ENCODE results near the gene GALNT14. TPM values are rescaled to one million over a fixed set of nuclear protein-coding genes. Genes with fewer than 3 reads are reported as not detected.

Gene GALNT14
- total and polyA plus RNA-seq, 12 donors, result 0.39 to 8.9 (median 1.7) TPM; not detected in 2

DNA sequence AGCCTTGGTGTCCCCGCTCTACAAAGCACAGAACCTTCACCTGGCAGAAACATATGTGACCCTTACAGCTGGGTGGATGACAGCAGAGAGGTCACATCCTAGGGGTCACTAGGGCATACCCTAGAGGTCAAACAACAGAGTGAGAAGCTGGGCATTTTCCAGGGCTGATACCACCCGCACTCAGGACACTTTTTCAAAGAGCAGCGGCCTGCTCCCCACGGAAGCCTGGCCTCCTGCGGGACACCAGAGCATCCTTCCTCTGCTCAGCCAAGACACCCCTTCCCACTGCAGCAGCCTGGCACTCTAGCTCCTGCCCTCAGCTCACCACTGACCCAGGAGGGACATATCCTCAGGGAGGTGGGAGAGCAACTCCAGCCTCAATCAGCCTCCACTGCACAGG, 86.0 kb downstream of the GALNT14 start:
- Histone ChIP-seq H3K36me3 (replicated peaks in 1 of 2) (no peaks in the 10 kb centered on the region), H3K4me3 (no peak overlapping the region), H3K9me3 (replicated peaks in 1 of 3) (no peaks in the 10 kb centered on the region), H3K27ac (no peak overlapping the region), H3K4me1 (replicated peaks in 1 of 2) (no peaks in the 10 kb centered on the region), H3K27me3 (no peaks in the 10 kb centered on the region)
- no peak for DNase-seq
- TF ChIP-seq POLR2A (IDR thresholded peaks at IDR 0.05), result no peak
- TF ChIP-seq, protein P1, sequence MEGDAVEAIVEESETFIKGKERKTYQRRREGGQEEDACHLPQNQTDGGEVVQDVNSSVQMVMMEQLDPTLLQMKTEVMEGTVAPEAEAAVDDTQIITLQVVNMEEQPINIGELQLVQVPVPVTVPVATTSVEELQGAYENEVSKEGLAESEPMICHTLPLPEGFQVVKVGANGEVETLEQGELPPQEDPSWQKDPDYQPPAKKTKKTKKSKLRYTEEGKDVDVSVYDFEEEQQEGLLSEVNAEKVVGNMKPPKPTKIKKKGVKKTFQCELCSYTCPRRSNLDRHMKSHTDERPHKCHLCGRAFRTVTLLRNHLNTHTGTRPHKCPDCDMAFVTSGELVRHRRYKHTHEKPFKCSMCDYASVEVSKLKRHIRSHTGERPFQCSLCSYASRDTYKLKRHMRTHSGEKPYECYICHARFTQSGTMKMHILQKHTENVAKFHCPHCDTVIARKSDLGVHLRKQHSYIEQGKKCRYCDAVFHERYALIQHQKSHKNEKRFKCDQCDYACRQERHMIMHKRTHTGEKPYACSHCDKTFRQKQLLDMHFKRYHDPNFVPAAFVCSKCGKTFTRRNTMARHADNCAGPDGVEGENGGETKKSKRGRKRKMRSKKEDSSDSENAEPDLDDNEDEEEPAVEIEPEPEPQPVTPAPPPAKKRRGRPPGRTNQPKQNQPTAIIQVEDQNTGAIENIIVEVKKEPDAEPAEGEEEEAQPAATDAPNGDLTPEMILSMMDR (IDR thresholded peaks at IDR 0.05), result no peak
- intact Hi-C loops (cut with DNase I), result no loop called here
- WGBS, 4 donors, result 90 to 98% (median 93%) methylated on average over 5 of the region's 5 CpGs

DNA sequence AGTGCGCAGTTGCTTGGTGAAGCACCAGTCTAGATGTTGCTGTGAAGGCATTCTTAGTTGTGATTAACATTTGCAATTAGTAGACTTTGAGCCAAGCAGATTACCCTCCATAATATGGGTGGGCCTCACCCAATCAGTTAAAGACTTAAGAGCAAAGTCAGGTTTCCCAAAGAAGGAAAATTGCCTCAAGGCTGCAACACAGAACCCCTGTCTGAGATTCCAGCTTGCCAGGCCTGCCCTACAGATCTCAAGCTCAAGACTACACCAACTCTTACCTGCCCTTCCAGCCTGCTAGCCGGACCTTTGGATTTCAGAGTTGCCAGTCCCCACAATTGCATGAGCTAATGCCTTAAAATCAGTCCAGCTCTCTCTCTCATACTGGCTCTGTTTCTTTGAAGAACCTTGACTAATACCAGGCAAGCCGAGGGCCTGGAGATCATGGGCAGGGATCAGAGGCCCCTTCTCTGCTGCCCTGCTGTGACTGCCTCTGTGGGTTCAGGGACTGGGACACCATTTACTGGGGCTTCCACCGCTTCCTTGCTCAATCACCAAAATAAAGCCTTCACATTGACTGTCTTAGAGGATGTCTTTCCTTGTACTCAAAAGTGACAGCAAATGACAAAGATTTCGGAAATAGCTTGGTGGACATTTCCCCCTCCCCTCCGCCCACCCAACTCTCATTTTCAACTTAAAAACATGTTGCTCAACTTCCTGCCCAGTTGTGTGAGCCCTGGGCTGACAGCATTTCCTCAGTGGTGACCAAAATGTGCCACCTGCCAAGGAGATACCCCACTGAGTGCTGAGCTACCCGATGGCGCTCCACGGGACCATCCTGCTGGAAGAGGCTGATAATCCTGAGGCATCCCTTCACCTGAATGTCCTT, 86.7 kb downstream of the GALNT14 start:
- WGBS, 4 donors, result 72 to 76% (median 73%) methylated on average over 6 to 9 of the region's 9 CpGs
- H3K27me3 ChIP-seq, result no peaks in the 10 kb centered on the region

DNA sequence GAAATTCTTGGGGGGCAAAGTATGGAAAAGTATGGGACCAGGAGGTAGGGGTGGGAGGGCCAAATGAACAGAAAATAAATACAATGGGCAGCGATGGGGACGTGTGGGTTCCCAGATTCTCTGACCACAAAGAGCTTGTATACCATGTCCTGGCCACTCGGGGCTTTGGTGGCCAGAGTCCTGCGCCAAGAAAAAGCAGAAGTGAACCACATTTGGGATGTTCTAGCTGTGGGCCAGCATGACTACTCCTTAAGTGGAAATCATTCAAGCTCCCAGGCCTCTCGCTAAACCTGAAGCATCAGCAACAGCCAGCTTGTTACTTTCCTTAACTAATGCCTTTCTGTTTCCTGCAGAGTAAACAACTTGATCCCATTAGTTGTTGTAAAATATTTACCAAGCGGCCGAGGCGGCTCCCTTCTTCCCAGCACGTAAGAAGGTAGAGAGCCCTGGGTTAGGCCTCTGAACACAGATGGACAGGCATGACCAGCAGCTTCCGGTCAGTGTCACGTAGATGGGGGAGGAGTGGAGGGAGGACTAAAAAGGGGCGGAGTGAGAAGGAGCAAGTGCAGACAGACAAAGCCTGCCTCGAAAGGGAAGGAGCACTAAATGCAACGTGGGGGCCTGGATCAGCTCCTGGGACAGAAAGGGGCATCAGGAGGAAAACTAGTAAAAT, 88.2 kb downstream of the GALNT14 start:
- no peaks in the 10 kb centered on the region for H3K9me3 ChIP-seq (replicated peaks in 1 of 3)
- no peaks in the 10 kb centered on the region for H3K27me3 ChIP-seq
- intact Hi-C loops (cut with DNase I), result no loop called here
- H3K4me3 ChIP-seq, result no peak overlapping the region
- WGBS, 4 donors, result 69 to 75% (median 71%) methylated on average over 14 of the region's 14 CpGs
- H3K27ac ChIP-seq, result no peak overlapping the region
- TF ChIP-seq, protein P1 (IDR thresholded peaks at IDR 0.05), result no peak
- DNase-seq, result no peak
- H3K4me1 ChIP-seq (replicated peaks in 1 of 2), result no peaks in the 10 kb centered on the region
- H3K36me3 ChIP-seq (replicated peaks in 1 of 2), result no peaks in the 10 kb centered on the region

More for the DNA sequence above, 86.7 kb downstream of the GALNT14 start:
- no peak for DNase-seq
- Histone ChIP-seq H3K36me3 (replicated peaks in 1 of 2) (no peaks in the 10 kb centered on the region), H3K9me3 (replicated peaks in 1 of 3) (no peaks in the 10 kb centered on the region), H3K27ac (no peak overlapping the region), H3K4me1 (replicated peaks in 1 of 2) (no peaks in the 10 kb centered on the region), H3K4me3 (no peak overlapping the region)
- intact Hi-C loops (cut with DNase I), result no loop called here
- no peak for TF ChIP-seq POLR2A (IDR thresholded peaks at IDR 0.05)
- TF ChIP-seq, protein P1 (IDR thresholded peaks at IDR 0.05), result no peak

DNA sequence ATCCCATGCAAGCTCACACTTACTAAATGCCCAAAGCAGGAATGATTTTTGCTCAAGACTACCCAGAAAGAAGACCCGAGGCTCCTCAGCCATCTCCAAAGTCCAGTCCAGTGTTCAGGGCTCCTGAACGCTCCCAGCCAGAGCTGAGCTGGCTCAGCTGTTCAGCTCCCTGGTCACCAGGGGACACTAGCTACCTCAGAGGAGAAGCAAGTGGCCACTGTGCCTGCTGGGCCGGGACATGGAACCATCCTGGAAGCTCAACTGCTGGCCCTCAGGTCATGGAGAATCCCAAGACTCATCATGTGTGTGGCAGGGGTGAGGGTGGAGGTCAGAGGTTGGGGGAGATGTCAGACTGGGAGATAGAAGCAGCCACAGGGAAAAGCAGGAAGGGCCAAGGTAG, 89.0 kb downstream of the GALNT14 start:
- Histone ChIP-seq H3K4me3 (no peak overlapping the region), H3K27ac (no peak overlapping the region), H3K27me3 (no peaks in the 10 kb centered on the region), H3K4me1 (replicated peaks in 1 of 2) (no peaks in the 10 kb centered on the region), H3K9me3 (replicated peaks in 1 of 3) (no peaks in the 10 kb centered on the region), H3K36me3 (replicated peaks in 1 of 2) (no peaks in the 10 kb centered on the region)
- DNase-seq, result no peak
- intact Hi-C loops (cut with DNase I), result no loop called here
- WGBS, 4 donors, result 79 to 90% (median 84%) methylated on average over 3 of the region's 3 CpGs
- TF ChIP-seq, protein P1 (IDR thresholded peaks at IDR 0.05), result no peak
- no peak for TF ChIP-seq POLR2A (IDR thresholded peaks at IDR 0.05)

Measured in adrenal gland (tissue), 12 donors.